Activated T-helper 1 cell treated with anti-CD3 and anti-CD28 coated beads, Interleukin-12 subunit alpha, Interleukin-12 subunit beta, Interleukin-2, Interleukin-4 antibody, amounts not matched to agents 30 ng/mL and 10 ng/mL and 1 ng/mL, durations not matched to agents 14 hours and 24 hours and 36 hours (primary cell): Measurements from ENCODE around the gene RASAL3. TPM values are rescaled to one million over a fixed set of nuclear protein-coding genes. Genes with fewer than 3 reads are reported as not detected.
A peak's percentile ranks its signal among the peaks of the same experiment; 100 is the strongest.

Source experiments
- DNase-seq: peaks from one replicate; pipeline ENCODE4 v3.0.0; 2021; ENCODE audit warnings: low spot score
- H3K27ac Mint-ChIP-seq: one replicate; pipeline ENCODE4 v1.8.0; 2021; ENCODE audit warnings: mild to moderate bottlenecking, mixed read lengths
- H3K27me3 Mint-ChIP-seq: one replicate; pipeline ENCODE4 v1.8.0; 2022; ENCODE audit warnings: mild to moderate bottlenecking, moderate library complexity, mixed read lengths; ENCODE audit not compliant: insufficient read depth
- H3K36me3 Mint-ChIP-seq: one replicate; pipeline ENCODE4 v1.8.0; 2021; ENCODE audit warnings: low read depth, mixed read lengths
- H3K4me1 Mint-ChIP-seq: one replicate; pipeline ENCODE4 v1.8.0; 2021; ENCODE audit warnings: low read depth, mixed read lengths
- H3K4me3 Mint-ChIP-seq: one replicate; pipeline ENCODE4 v1.8.0; 2021; ENCODE audit warnings: mild to moderate bottlenecking, moderate library complexity, mixed read lengths
- H3K9me3 Mint-ChIP-seq: one replicate; pipeline ENCODE4 v1.8.0; 2021; ENCODE audit warnings: mixed read lengths
- intact Hi-C: fragments of 100-400 bp; cut with micrococcal nuclease; formaldehyde crosslinking; loops from one replicate; pipeline ENCODE4 v1.15.1; 2024
- total RNA-seq: library from RNA; stranded (reverse); gene quantifications from 2 replicates; pipeline ENCODE4 v1.2.3, GENCODE V29; 2022

RASAL3 gene
- total RNA-seq, 1 donor from 2014 or later = 130 TPM

- intact Hi-C loops = no loop called here
- Mint-ChIP-seq H3K9me3 (no peaks in the 10 kb centered on the region), H3K4me3 (no peak overlapping the region), H3K27me3 (no peaks in the 10 kb centered on the region), H3K4me1 (peaks cover 19% of the 10 kb centered on the region), H3K27ac (peak overlapping the region; percentile 2), H3K36me3 (peaks cover 20% of the 10 kb centered on the region)
- no peak for DNase-seq
These were observed 59.5 kb downstream of the RASAL3 start for GRCh38 chr19:15404780-15405211.

GRCh38 chr19:15404097-15404779 lies 60.1 kb downstream of the RASAL3 start:
- intact Hi-C loops = no loop called here
- no peak for DNase-seq
- Mint-ChIP-seq H3K27ac (peak overlapping the region; percentile 2), H3K27me3 (no peaks in the 10 kb centered on the region), H3K4me3 (no peak overlapping the region), H3K4me1 (peaks cover 19% of the 10 kb centered on the region), H3K9me3 (no peaks in the 10 kb centered on the region), H3K36me3 (peaks cover 17% of the 10 kb centered on the region)

GRCh38 chr19:15403151-15403531 lies 61.2 kb downstream of the RASAL3 start:
- Mint-ChIP-seq H3K9me3 (no peaks in the 10 kb centered on the region), H3K4me1 (peaks cover 15% of the 10 kb centered on the region), H3K27ac (no peak overlapping the region), H3K27me3 (no peaks in the 10 kb centered on the region), H3K4me3 (no peak overlapping the region), H3K36me3 (peaks cover 14% of the 10 kb centered on the region)
- intact Hi-C loops = no loop called here
- DNase-seq = no peak

- Mint-ChIP-seq H3K36me3 (peaks cover 20% of the 10 kb centered on the region), H3K4me3 (no peak overlapping the region), H3K27me3 (no peaks in the 10 kb centered on the region), H3K4me1 (peaks cover 15% of the 10 kb centered on the region), H3K9me3 (no peaks in the 10 kb centered on the region), H3K27ac (no peak overlapping the region)
- intact Hi-C loops = no loop called here
- no peak for DNase-seq
These were observed 61.8 kb downstream of the RASAL3 start for GRCh38 chr19:15402411-15403150.

Other genes with a start within 250 kb of the RASAL3 start
- 0.20 TPM in 1 of 2 replicates, not detected in the other for gene EPHX3, start 232.1 kb downstream of the RASAL3 start, total RNA-seq
- gene BRD4, start 132.0 kb downstream of the RASAL3 start, total RNA-seq = 122 and 129 TPM in 2 replicates
- gene AKAP8, start 84.8 kb downstream of the RASAL3 start, total RNA-seq = 52.7 and 57.5 TPM in 2 replicates
- 73.8 and 77.9 TPM in 2 replicates for gene AKAP8L, start 45.6 kb downstream of the RASAL3 start, total RNA-seq
- 37.6 and 38.7 TPM in 2 replicates for gene WIZ, start 14.6 kb downstream of the RASAL3 start, total RNA-seq
- gene PGLYRP2, start 15.0 kb upstream of the RASAL3 start, total RNA-seq = 0.07 TPM in 1 of 2 replicates, not detected in the other
- gene CYP4F22, start 44.0 kb upstream of the RASAL3 start, total RNA-seq = 0.10 TPM in 1 of 2 replicates, not detected in the other
- not detected in 2 replicates for gene CYP4F8, start 150.7 kb upstream of the RASAL3 start, total RNA-seq
- not detected in 2 replicates for gene CYP4F3, start 176.4 kb upstream of the RASAL3 start, total RNA-seq
- gene CYP4F12, start 208.5 kb upstream of the RASAL3 start, total RNA-seq = not detected in 2 replicates